PC-9 (cell line): Measurements from ENCODE around the gene ADD3. TPM values are rescaled to one million over a fixed set of nuclear protein-coding genes. Genes with fewer than 3 reads are reported as not detected.

Experiments used
- BruUV-seq: library from RNA; stranded (reverse); fragments of 400-500 nt; replicated peaks from 2 replicates; lab custom pipeline; 2021; lab: Mats Ljungman, UMichigan
- CTCF ChIA-PET: fragments of 300-600 bp; sonication (Branson Sonifier 250); formaldehyde crosslinking; loops from one replicate; lab custom pipeline; 2022; ENCODE audit warnings: antibody characterized with exemption; lab: Charles Lee
- POLR2A ChIA-PET: fragments of 300-600 bp; sonication (Branson Sonifier 250); formaldehyde crosslinking; loops from one replicate; lab custom pipeline; 2022; ENCODE audit warnings: antibody characterized with exemption; ENCODE audit not compliant: unreplicated experiment; lab: Charles Lee
- DNase-seq, 2 experiments: peaks; one replicate each; pipeline versions ENCODE4 v3.0.0 to v3.0.0-alpha.2; 2015 to 2022; ENCODE audit warnings: mixed read lengths in 1 of 2
- H2AFZ ChIP-seq: fragments of 200-600 bp; sonication (generic); 2 replicates; pipeline ENCODE4 v1.8.1; 2017; ENCODE audit warnings: antibody characterized with exemption
- H3F3A ChIP-seq: fragments of 200-600 bp; sonication (generic); 2 replicates; pipeline ENCODE4 v1.8.1; 2017; ENCODE audit warnings: antibody characterized with exemption, mild to moderate bottlenecking, low read depth; ENCODE audit not compliant: insufficient read depth
- H3K27ac ChIP-seq: fragments of 200-600 bp; sonication (generic); 2 replicates; pipeline ENCODE4 v1.6.1; 2016; ENCODE audit warnings: mixed run types
- H3K27me3 ChIP-seq: fragments of 200-600 bp; sonication (generic); 2 replicates; pipeline ENCODE4 v1.6.1; 2016; ENCODE audit warnings: low read depth, mixed run types; ENCODE audit not compliant: insufficient read depth
- H3K36me3 ChIP-seq: fragments of 200-600 bp; sonication (generic); 2 replicates; pipeline ENCODE4 v1.6.1; 2016; ENCODE audit warnings: low read depth, mixed run types
- H3K4me1 ChIP-seq: fragments of 200-600 bp; sonication (generic); replicated peaks from 2 replicates; pipeline ENCODE4 v1.6.1; 2016; ENCODE audit warnings: mixed run types; ENCODE audit not compliant: insufficient read depth
- H3K4me2 ChIP-seq: fragments of 200-600 bp; sonication (generic); 2 replicates; pipeline ENCODE4 v1.6.1; 2017; ENCODE audit warnings: mixed run types
- H3K4me3 ChIP-seq: fragments of 200-600 bp; sonication (generic); 2 replicates; pipeline ENCODE4 v1.6.1; 2016; ENCODE audit warnings: mixed run types
- H3K79me2 ChIP-seq: fragments of 200-600 bp; sonication (generic); 2 replicates; pipeline ENCODE4 v1.6.1; 2017; ENCODE audit warnings: low read depth, mixed run types
- H3K9me2 ChIP-seq: fragments of 200-600 bp; sonication (generic); 2 replicates; pipeline ENCODE4 v1.8.1; 2017; ENCODE audit warnings: mild to moderate bottlenecking; ENCODE audit not compliant: insufficient read depth
- H3K9me3 ChIP-seq: fragments of 200-600 bp; sonication (generic); 2 replicates; pipeline ENCODE4 v1.8.1; 2016; ENCODE audit warnings: low read depth; ENCODE audit not compliant: insufficient read depth
- H4K20me1 ChIP-seq: fragments of 200-600 bp; sonication (generic); 2 replicates; pipeline ENCODE4 v1.8.1; 2017; ENCODE audit not compliant: insufficient read depth
- CTCF ChIP-seq: fragments of 200-600 bp; sonication (generic); conservative IDR thresholded peaks from 2 replicates; pipeline ENCODE4 v1.6.1; 2017; ENCODE audit warnings: mixed run types, antibody characterized with exemption, mild to moderate bottlenecking, moderate library complexity
- EZH2 ChIP-seq: fragments of 200-600 bp; sonication (generic); IDR thresholded peaks from 2 replicates; pipeline ENCODE4 v1.8.0; 2017; ENCODE audit warnings: antibody characterized with exemption, low read depth
- intact Hi-C: fragments of 100-400 bp; cut with micrococcal nuclease; formaldehyde crosslinking; loops from one replicate; pipeline ENCODE4 v1.10.0; 2022; ENCODE audit not compliant: unreplicated experiment
- total RNA-seq: library from RNA; stranded (reverse); gene quantifications from 2 replicates; pipeline ENCODE4 v1.2.3, GENCODE V29; 2021

ADD3 gene
- total RNA-seq, 1 experiment from 2014 or later: 77.7 TPM

GRCh38 chr10:110010486-110011378, 2.9 kb downstream of the ADD3 start:
- Histone ChIP-seq H3K9me2 (no peaks in the 10 kb centered on the region; the same call in 1 of the 2 replicates), H3K9me3 (no peaks in the 10 kb centered on the region; the same call in 1 of the 2 replicates), H3K4me3 (peak overlapping the region; percentile 91; the same call in 1 of the 2 replicates), H4K20me1 (no peaks in the 10 kb centered on the region), H3F3A (peaks cover 9% of the 10 kb centered on the region; the same call in 1 of the 2 replicates), H3K4me1 (peaks cover 50% of the 10 kb centered on the region), H3K27me3 (no peaks in the 10 kb centered on the region), H2AFZ (no peak overlapping the region), H3K36me3 (no peaks in the 10 kb centered on the region), H3K27ac (no peak overlapping the region), H3K4me2 (peak overlapping the region; percentile 100), H3K79me2 (peaks cover 50% of the 10 kb centered on the region)
- no TSS peak for BruUV-seq
- intact Hi-C loops: no loop called here
- ChIA-PET CTCF (interaction anchor here (0.6 kb wide), 2 partner anchors 10 to 80 kb away, joined by 4 read pairs; no protein-coding TSS in a partner anchor), POLR2A (no interaction called here)
- no peak for DNase-seq
- TF ChIP-seq EZH2: no peak

- intact Hi-C loops: no loop called here
- Histone ChIP-seq H3K27ac (no peak overlapping the region), H3K79me2 (peaks cover 55% of the 10 kb centered on the region), H4K20me1 (no peaks in the 10 kb centered on the region), H3F3A (peaks cover 9% of the 10 kb centered on the region; the same call in 1 of the 2 replicates), H3K9me2 (no peaks in the 10 kb centered on the region; the same call in 1 of the 2 replicates), H3K4me2 (peak overlapping the region; percentile 55), H3K4me1 (peaks cover 50% of the 10 kb centered on the region), H3K9me3 (no peaks in the 10 kb centered on the region; the same call in 1 of the 2 replicates), H3K36me3 (no peaks in the 10 kb centered on the region), H3K27me3 (no peaks in the 10 kb centered on the region), H3K4me3 (no peak overlapping the region; the same call in 1 of the 2 replicates), H2AFZ (no peak overlapping the region)
- TF ChIP-seq EZH2: no peak
- no peak for TF ChIP-seq CTCF
- peak in 1 of 2 experiments; percentile 47 for DNase-seq
- ChIA-PET POLR2A (no interaction called here), CTCF (no interaction called here)
- BruUV-seq: no TSS peak
These were observed 3.9 kb downstream of the ADD3 start for GRCh38 chr10:110011681-110012080.

GRCh38 chr10:110013630-110014293, 6.0 kb downstream of the ADD3 start:
- no peaks in the 10 kb centered on the region; the same call in 1 of the 2 replicates for H3K9me2 ChIP-seq
- DNase-seq: peak; percentile 15 to 71
- no TSS peak for BruUV-seq

More at GRCh38 chr10:110013630-110014293, 6.0 kb downstream of the ADD3 start:
- Histone ChIP-seq H3K4me1 (peaks cover 50% of the 10 kb centered on the region), H3K27me3 (no peaks in the 10 kb centered on the region), H2AFZ (no peak overlapping the region; the same call in 1 of the 2 replicates), H3K9me3 (no peaks in the 10 kb centered on the region; the same call in 1 of the 2 replicates), H3K4me3 (no peak overlapping the region), H3K27ac (peak overlapping the region; percentile 38), H3F3A (peaks cover 6% of the 10 kb centered on the region; the same call in 1 of the 2 replicates), H4K20me1 (no peaks in the 10 kb centered on the region), H3K79me2 (peaks cover 61% of the 10 kb centered on the region), H3K4me2 (peak overlapping the region; percentile 43), H3K36me3 (no peaks in the 10 kb centered on the region)
- TF ChIP-seq EZH2: no peak
- TF ChIP-seq CTCF: no peak
- ChIA-PET POLR2A (no interaction called here), CTCF (interaction anchor here (0.6 kb wide), 1 partner anchor 147 kb away, joined by 7 read pairs; no protein-coding TSS in a partner anchor)
- intact Hi-C loops: no loop called here
